Right cardiac atrium (tissue), 5 donors: ENCODE data around the gene CLIC5. TPM values are rescaled to one million over a fixed set of nuclear protein-coding genes. Genes with fewer than 3 reads are reported as not detected.

Source experiments
- ATAC-seq, 2 donors: fragments of 200-7000 bp; cut with Tn5 transposase; one replicate each; pipeline versions ENCODE4 v1.8.0 to v1.9.1; 2020; ENCODE audit warnings: moderate library complexity in 2 of 2, mild to moderate bottlenecking in 1 of 2
- DNase-seq, 3 donors: peaks; one replicate each; pipeline ENCODE4 v3.0.0-alpha.2; 2020
- H3K27ac ChIP-seq: one replicate; pipeline ENCODE4 v1.5.1; 2013; ENCODE audit warnings: mild to moderate bottlenecking, low read length, control low read depth, moderate library complexity
- H3K27me3 ChIP-seq: one replicate; pipeline ENCODE4 v1.6.1; 2013; ENCODE audit not compliant: control insufficient read depth, insufficient read depth
- H3K4me1 ChIP-seq: one replicate; pipeline ENCODE4 v1.6.1; 2013; ENCODE audit warnings: low read length; ENCODE audit not compliant: control insufficient read depth, insufficient read depth
- H3K4me3 ChIP-seq: one replicate; pipeline ENCODE4 v1.5.1; 2013; ENCODE audit warnings: low read length, control low read depth
- H3K9me3 ChIP-seq: one replicate; pipeline ENCODE4 v1.6.1; 2013; ENCODE audit warnings: low read length; ENCODE audit not compliant: control insufficient read depth
- WGBS: extraction: QIAGEN DNeasy Blood & Tissue Kit; methylation state at CpG from one replicate; pipeline ENCODE4 v1.1.7; 2013; 5-methylcytosine and 5-hydroxymethylcytosine counted together
- intact Hi-C, 4 donors: fragments of 100-400 bp; cut with DNase I; formaldehyde crosslinking; loops; one replicate each; pipeline versions ENCODE4 v1.11.0 to v1.14.0; 2022 to 2023
- polyA plus RNA-seq: library from polyadenylated mRNA; stranded (reverse); fragments of 200-250 nt; gene quantifications from one replicate; pipeline ENCODE4 v1.2.3, GENCODE V29; 2013
- total RNA-seq, 4 donors: library from RNA; stranded (reverse); fragmentation: NEBNext Ultra II Directional; extraction: Animal tissue kit (Norgen Biotek cat#: 25700); gene quantifications; one replicate each; pipeline ENCODE4 v1.2.1, GENCODE V29; 2021
- donor health status: healthy with polysubstance abuse.
- donor health status: DM: no; HTN: yes; CAD: no.
- donor health status: DM: no; HTN: no; CAD: no.
- donor health status: DM: no; HTN: yes; CAD: no; lungs with severe emphysema.
- donor health status: DM: yes; HTN: yes; CAD: no.

CLIC5 gene
- total and polyA plus RNA-seq, 5 donors, result 60.5 to 150 (median 124) TPM

DNA sequence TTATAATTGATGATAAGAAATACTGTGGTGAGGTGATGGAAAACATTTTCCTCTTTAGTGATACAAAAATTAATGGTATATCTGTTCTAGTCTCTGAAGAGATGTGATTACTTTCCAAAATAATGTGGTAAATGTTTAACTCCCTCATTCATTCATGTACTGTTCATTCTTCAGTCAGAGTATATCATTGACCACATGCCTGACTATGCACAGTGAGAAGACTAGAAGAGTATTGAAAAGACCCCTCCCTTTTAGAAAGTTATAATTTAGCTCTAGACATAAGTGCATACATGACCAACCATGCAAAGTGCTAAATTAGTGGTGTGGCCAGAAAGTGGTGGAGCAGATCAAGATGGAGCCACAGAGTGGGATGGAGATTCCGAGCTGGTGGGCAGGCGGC is 133.0 kb downstream of the CLIC5 start:
- no peak overlapping the region for H3K4me3 ChIP-seq
- 98% methylated on average over 2 of the region's 2 CpGs for WGBS
- no peak for DNase-seq
- peaks cover 3% of the 10 kb centered on the region for H3K4me1 ChIP-seq
- no peak overlapping the region for H3K27ac ChIP-seq
- H3K9me3 ChIP-seq, result no peaks in the 10 kb centered on the region
- no peak for ATAC-seq
- H3K27me3 ChIP-seq, result no peaks in the 10 kb centered on the region
- intact Hi-C loops, result no loop called here

DNA sequence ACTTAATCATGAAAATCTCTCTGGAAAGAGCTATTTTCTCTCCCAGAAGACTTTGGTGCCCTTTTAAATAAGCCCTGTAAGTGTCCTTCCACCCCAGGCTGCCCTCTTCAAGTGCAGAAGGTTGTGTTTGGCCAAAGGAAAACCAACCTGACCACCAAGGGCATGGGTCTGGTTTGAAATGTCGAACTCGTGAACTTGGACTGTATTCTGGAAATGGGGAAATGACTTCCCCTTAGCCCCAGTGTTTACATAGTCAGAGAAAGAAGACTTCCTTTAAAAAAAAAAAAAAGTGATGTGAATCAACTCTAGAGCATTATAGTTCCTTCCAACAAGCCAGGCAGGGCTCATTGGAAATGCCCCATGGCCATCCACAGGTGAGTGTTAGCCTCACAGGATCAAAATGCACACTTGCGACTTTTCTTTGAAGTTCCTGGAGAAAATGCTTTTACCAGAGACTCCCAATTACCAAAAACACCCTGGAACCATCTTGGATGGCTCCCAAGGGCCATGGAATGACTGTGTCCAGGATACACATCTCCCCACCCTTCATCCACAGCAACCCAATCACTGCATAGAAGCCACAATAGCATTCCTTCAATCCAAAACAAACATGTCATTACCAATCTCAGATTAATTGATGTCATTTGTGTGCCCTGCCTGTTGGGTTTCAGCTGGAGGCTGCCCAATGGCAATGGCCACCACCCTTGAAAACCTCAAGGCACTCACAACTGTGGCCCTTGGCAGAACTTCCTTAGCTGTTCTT is 133.8 kb downstream of the CLIC5 start:
- no peak for ATAC-seq
- H3K27me3 ChIP-seq, result no peaks in the 10 kb centered on the region
- no peak for DNase-seq
- WGBS, result 84% methylated on average over 3 of the region's 3 CpGs
- intact Hi-C loops, result no loop called here
- no peak overlapping the region for H3K27ac ChIP-seq
- no peak overlapping the region for H3K4me3 ChIP-seq
- no peaks in the 10 kb centered on the region for H3K9me3 ChIP-seq
- H3K4me1 ChIP-seq, result peaks cover 3% of the 10 kb centered on the region

DNA sequence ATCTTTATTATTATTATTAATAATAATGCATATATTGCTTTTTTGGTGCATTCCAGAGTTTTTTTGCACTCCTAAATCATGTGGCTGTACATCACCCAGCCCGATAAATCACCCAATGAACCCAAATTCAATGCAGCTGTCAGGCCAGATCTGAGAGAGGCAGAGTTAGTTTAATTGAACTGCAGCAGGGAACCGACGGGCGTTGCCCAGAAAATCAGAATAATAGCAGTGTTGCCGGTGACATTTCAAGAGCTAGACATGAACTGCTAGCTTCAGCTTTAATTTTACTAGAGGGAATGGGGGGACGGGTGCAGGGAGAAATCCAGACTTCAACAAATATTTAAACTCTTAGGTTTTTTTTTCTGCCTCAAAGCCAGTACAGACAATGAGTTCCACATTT is 135.0 kb downstream of the CLIC5 start:
- WGBS, result 46% methylated on average over 6 of the region's 6 CpGs

DNA sequence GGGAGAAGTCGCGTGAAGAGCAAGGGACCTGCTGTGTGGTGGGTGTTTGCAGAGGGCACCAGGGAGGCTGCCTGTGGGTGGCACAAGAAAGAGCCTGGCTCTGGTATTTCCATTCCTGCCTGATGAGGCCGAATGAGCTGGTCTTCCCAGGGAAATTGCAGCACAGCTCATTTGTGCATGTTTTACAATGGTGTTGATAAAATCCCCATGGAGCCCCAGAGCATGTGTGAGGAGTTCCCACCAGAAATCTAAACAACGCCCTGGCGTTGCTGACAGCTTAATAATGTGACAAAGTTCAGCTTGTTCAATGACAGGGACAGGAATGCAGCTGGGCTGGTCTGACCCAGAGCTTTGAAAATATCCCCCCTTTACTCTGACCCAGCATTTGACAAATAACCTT is 135.5 kb downstream of the CLIC5 start:
- Histone ChIP-seq H3K27ac (peak overlapping the region; percentile 9), H3K4me3 (no peak overlapping the region), H3K9me3 (no peaks in the 10 kb centered on the region), H3K4me1 (peaks cover 3% of the 10 kb centered on the region), H3K27me3 (no peaks in the 10 kb centered on the region)
- DNase-seq (peak; percentile 26 to 59 (median 53)), ATAC-seq (peak; percentile 93)
- intact Hi-C loops, result no loop called here
- 24% methylated on average over 5 of the region's 5 CpGs for WGBS

More for the DNA sequence above, 135.0 kb downstream of the CLIC5 start:
- no peak for ATAC-seq
- intact Hi-C loops, result no loop called here
- no peaks in the 10 kb centered on the region for H3K9me3 ChIP-seq
- no peak overlapping the region for H3K27ac ChIP-seq
- no peak for DNase-seq
- H3K4me3 ChIP-seq, result no peak overlapping the region
- H3K27me3 ChIP-seq, result no peaks in the 10 kb centered on the region
- H3K4me1 ChIP-seq, result peaks cover 3% of the 10 kb centered on the region

DNA sequence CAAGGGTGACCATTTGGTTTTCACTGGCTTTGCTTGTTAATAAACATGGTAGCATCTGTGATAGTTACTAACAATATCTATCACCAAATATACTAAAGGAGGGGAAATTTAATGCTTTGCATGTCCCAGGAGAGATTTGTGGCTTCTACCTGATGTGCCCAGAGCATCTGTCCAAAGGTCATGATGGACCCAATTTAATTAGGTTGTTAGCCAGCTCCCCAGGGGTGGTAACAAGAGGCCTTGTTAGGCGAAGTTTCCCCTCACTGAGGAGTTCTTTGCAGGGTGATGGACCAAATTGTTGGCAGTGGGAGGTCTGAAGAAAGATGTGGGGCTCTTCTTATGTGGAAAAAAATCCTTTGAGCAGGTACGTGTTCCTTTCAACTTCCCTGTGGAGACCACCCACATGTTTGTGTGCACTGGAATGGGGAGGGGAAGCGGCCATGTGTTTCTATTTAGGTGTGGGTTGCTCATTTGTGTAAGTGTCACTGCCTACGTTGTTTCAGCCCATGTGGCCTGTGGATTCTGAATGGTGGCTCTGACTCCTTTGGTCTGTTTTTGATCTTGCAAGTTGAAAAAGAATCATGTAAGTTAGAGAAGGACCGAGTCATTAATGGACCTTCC is 137.6 kb downstream of the CLIC5 start:
- WGBS, result 89% methylated on average over 5 of the region's 5 CpGs
- DNase-seq, result no peak
- H3K4me3 ChIP-seq, result no peak overlapping the region

DNA sequence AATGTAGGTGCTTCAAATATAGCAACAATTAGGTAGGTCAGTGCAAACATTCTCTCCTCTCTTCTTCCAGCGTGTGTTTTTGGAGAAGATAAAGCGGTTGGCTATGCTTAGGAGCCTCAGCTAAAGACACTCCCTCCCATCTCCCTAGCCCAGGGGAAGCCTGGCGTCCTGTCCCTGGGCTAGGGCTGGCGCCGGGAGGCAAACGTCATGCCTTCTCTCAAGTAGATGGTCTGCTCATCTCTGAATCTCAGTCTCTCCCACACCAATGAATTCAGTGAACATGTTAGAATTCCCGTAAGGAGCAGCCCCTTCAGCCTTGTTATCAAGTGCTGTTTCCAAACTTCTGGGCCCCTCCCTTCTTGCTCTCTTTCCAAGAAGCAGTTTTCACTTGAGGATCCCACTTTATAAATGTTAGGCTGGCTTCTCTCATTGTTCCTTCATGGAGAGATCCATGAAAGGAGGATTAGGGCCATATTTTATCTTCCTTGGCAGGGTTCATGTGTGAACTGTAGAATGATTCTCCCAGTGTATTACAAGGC is 142.8 kb downstream of the CLIC5 start:
- Histone ChIP-seq H3K27me3 (no peaks in the 10 kb centered on the region), H3K4me1 (no peaks in the 10 kb centered on the region), H3K4me3 (no peak overlapping the region), H3K27ac (no peak overlapping the region), H3K9me3 (no peaks in the 10 kb centered on the region)
- DNase-seq (peak in 1 of 3 donors; percentile 60), ATAC-seq (peak; percentile 29 to 55)
- intact Hi-C loops, result no loop called here
- WGBS, result 58% methylated on average over 7 of the region's 7 CpGs

More for the DNA sequence above, 137.6 kb downstream of the CLIC5 start:
- H3K27me3 ChIP-seq, result no peaks in the 10 kb centered on the region
- H3K27ac ChIP-seq, result no peak overlapping the region
- ATAC-seq, result no peak
- no peaks in the 10 kb centered on the region for H3K9me3 ChIP-seq
- intact Hi-C loops, result no loop called here
- peaks cover 3% of the 10 kb centered on the region for H3K4me1 ChIP-seq

DNA sequence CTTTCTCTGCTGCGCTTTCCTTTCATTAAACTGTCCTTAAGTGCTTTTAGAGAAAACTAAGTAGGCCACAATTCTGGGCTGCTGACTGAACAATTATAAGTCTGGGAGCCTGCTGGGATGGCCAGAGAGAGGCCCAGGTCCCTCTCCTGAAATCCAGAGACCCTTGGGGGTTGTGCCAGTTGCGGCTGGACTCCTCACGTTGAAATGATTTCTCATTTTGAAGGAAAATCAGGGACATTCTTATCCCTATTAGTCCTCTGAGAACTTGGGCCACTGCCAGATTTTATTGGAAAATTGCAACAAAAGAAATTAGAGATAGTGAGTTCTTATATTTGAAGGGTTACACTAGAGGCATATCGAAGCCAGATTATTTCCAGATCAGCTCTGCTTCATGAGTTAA is 145.1 kb downstream of the CLIC5 start:
- Histone ChIP-seq H3K4me1 (no peaks in the 10 kb centered on the region), H3K27ac (no peak overlapping the region), H3K27me3 (no peaks in the 10 kb centered on the region), H3K9me3 (no peaks in the 10 kb centered on the region), H3K4me3 (no peak overlapping the region)
- ATAC-seq (no peak), DNase-seq (no peak)
- 64% methylated on average over 4 of the region's 4 CpGs for WGBS
- intact Hi-C loops, result no loop called here

DNA sequence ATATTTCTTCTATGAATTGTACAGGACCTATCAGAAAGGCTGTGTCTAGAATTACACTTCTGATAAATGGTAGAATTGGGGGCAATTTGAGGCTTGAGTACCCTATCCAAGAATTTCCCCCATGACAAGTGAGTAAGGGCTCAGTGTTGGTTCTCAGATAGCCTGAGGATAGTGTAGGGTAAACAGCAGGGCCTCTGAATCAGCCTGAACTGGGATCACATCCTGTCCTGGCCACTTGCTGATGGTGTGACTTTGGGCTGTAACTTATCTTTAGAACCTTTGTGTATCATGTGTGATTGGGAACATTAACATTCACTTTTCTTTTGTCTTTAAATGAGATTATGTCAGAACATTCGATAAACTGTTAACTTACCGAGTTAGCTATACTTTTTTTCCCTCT is 151.0 kb downstream of the CLIC5 start:
- DNase-seq, result no peak
- WGBS, result 83% methylated on average over 2 of the region's 2 CpGs
- no peak for ATAC-seq
- Histone ChIP-seq H3K4me3 (no peak overlapping the region), H3K9me3 (no peaks in the 10 kb centered on the region), H3K4me1 (no peaks in the 10 kb centered on the region), H3K27me3 (no peaks in the 10 kb centered on the region), H3K27ac (no peak overlapping the region)
- intact Hi-C loops, result no loop called here

DNA sequence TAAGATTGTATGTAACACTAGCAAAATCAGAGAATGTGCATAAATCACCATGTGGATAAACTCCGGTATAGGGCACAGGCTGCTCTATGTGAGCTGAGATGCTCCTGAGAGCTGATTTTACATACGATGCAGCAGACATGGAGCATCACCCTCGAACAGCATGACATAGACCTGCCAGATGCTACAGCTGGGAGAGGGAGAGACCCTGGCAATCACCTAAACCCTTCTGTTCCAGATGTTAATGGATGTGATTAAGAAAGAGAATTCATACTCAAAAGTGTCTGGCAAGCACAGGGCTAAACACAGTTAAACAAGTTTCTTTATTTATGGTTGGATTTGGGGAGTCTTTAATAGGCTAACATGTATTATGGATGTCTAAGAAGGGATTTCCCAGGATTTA is 157.0 kb downstream of the CLIC5 start:
- Histone ChIP-seq H3K4me1 (peaks cover 4% of the 10 kb centered on the region), H3K4me3 (no peak overlapping the region), H3K27me3 (no peaks in the 10 kb centered on the region), H3K9me3 (no peaks in the 10 kb centered on the region), H3K27ac (no peak overlapping the region)
- WGBS, result 75% methylated on average over 3 of the region's 3 CpGs
- ATAC-seq, result no peak
- intact Hi-C loops, result no loop called here
- DNase-seq, result no peak

DNA sequence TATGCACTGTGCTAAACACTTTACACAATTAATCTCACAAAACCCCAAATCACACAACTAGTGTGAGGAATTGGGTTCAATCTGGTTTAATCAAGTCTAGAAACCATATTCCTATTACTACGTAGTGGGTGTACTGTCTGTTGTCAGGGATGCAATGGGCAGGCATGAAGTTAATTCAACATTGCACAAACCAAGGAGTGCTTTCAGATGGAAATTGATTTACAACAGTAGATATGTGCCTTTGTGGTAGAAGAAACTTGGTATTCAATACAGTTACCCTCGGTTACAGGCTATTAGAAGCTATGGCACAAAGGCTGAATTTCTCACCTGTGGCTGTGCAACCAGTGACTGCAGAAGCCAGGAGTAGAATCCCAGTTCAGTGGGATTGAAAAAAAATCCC is 157.8 kb downstream of the CLIC5 start:
- no peak overlapping the region for H3K4me3 ChIP-seq
- H3K4me1 ChIP-seq, result peaks cover 4% of the 10 kb centered on the region
- ATAC-seq (no peak), DNase-seq (no peak)
- 77% methylated on average over 2 of the region's 2 CpGs for WGBS
- H3K27ac ChIP-seq, result no peak overlapping the region
- H3K9me3 ChIP-seq, result no peaks in the 10 kb centered on the region
- no peaks in the 10 kb centered on the region for H3K27me3 ChIP-seq
- intact Hi-C loops, result no loop called here

DNA sequence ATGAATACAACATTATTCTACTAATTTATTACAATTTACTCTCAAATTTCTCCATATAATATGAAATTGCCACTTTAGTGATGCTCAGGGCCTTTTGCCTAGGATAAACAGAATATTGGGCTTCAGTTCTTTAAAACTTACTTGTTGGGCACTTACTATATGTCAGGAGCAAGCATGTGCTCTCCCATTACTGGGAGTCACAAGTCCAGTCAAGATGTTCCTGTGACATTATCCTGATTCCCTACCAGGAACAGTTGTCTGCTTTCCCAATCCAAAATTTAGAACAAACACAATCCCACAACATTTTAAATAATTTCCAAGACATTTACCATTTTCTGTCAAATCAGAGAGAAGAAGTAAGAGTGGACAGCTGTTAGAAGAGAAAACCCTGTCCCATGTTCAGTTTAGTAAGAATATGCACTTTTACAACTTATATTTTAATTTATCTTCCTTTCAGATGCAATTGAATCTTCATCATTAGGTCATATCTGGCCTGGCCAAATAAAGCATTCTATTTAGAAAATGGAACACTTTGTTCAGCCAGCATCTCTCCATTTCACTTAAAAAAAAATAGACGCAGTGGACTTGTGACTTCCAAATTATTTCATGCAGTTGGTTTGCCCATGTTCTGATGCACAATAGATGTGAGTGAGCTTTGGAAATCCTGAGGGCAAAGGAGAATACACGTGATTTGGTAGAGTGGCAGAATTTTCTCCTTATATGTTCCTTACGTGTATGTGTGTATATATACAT is 159.8 kb downstream of the CLIC5 start:
- 67% methylated on average over 3 of the region's 3 CpGs for WGBS
- Histone ChIP-seq H3K9me3 (no peaks in the 10 kb centered on the region), H3K4me1 (peaks cover 4% of the 10 kb centered on the region), H3K27me3 (no peaks in the 10 kb centered on the region), H3K27ac (no peak overlapping the region), H3K4me3 (no peak overlapping the region)
- peak in 1 of 2 donors; percentile 38 for ATAC-seq
- intact Hi-C loops, result no loop called here
- no peak for DNase-seq
